Parathyroid adenoma (tissue), 2 donors: ENCODE results near the gene ABCF2.

ENCODE experiments used
- H2AFZ ChIP-seq: fragments of 300-600 bp; sonication (generic); one replicate; pipeline ENCODE4 v1.7.0; 2017; ENCODE audit warnings: antibody characterized with exemption, mild to moderate bottlenecking
- H3K27ac ChIP-seq: fragments of 300-600 bp; sonication (generic); one replicate; pipeline ENCODE4 v1.7.0; 2017
- H3K27me3 ChIP-seq: fragments of 300-600 bp; sonication (generic); one replicate; pipeline ENCODE4 v1.7.0; 2017; ENCODE audit warnings: low read length; ENCODE audit not compliant: control insufficient read depth, insufficient read depth
- H3K36me3 ChIP-seq: fragments of 300-600 bp; sonication (generic); one replicate; pipeline ENCODE4 v1.7.0; 2017; ENCODE audit warnings: low read length; ENCODE audit not compliant: control insufficient read depth, insufficient read depth
- H3K4me1 ChIP-seq: fragments of 300-600 bp; sonication (generic); one replicate; pipeline ENCODE4 v1.7.0; 2017; ENCODE audit warnings: control low read depth
- H3K4me2 ChIP-seq: fragments of 300-600 bp; sonication (generic); one replicate; pipeline ENCODE4 v1.7.0; 2017; ENCODE audit warnings: low read length
- H3K4me3 ChIP-seq: fragments of 300-600 bp; sonication (generic); one replicate; pipeline ENCODE4 v1.7.0; 2017; ENCODE audit warnings: low read depth, low read length
- H3K79me2 ChIP-seq: fragments of 300-600 bp; sonication (generic); one replicate; pipeline ENCODE4 v1.7.0; 2017; ENCODE audit warnings: control low read depth
- H3K9ac ChIP-seq: fragments of 300-600 bp; sonication (generic); one replicate; pipeline ENCODE4 v1.7.0; 2017; ENCODE audit warnings: mild to moderate bottlenecking
- H3K9me3 ChIP-seq: fragments of 300-600 bp; sonication (generic); one replicate; pipeline ENCODE4 v1.7.0; 2017; ENCODE audit warnings: low read length; ENCODE audit not compliant: control insufficient read depth
- TF ChIP-seq, protein P1 (sequence below): fragments of 300-600 bp; sonication (generic); IDR thresholded peaks from one replicate; pipeline ENCODE4 v1.7.0; 2017; ENCODE audit warnings: antibody characterized with exemption, mild to moderate bottlenecking
- donor health status: primary hyperparathyroidism.

The ABCF2 gene

DNA sequence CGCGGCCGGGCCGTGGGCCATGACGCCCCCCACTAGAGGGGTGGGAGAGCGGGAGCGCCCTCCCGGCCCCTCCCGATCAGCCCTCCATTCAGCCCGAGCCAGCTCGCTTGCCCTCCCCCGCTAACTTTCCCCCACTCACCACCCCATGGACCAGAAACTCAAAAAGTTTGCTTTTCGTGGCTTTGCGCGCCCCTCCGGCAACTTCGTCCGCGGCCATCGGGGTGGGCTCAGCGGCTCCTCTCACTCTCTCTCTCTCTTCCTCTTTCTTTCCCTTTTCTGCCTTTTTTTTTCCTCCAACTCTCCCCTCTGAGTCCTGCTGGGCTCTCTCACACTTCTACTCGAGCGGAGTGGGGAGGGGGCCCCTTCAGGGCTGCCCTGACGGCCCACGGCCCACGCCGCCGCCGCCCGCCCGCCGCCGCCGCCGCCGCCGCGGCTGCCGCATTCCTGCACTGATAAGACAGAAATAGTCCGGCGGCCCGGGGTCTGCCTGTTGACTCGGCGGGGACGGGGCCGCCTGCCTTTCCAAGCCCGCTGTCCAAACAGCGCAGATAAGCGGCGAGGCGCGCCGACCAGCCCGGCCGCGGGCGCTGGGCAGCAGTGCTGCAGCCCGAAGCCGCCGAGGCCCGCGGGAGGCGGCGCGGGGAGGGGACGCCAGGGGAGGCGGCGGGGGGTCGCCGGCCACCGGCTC lies 21.5 kb upstream of the ABCF2 start, which contains the start of gene SMARCD3:
TSS of gene SMARCD3 (minus strand) at position 349 of the 688 bp plus-strand sequence. CDS start at position 217, 132 bp downstream.
- Histone ChIP-seq H3K27me3 (no peaks in the 10 kb centered on the region), H3K4me1 (peaks cover 35% of the 10 kb centered on the region), H3K27ac (peak within 1 kb of the TSS; percentile 89), H3K4me3 (peak within 1 kb of the TSS; percentile 75), H2AFZ (peak within 1 kb of the TSS; percentile 90), H3K36me3 (no peaks in the 10 kb centered on the region), H3K9me3 (no peaks in the 10 kb centered on the region), H3K4me2 (peak within 1 kb of the TSS; percentile 95), H3K9ac (peak within 1 kb of the TSS; percentile 50), H3K79me2 (no peaks in the 10 kb centered on the region)
- TF ChIP-seq, protein P1, sequence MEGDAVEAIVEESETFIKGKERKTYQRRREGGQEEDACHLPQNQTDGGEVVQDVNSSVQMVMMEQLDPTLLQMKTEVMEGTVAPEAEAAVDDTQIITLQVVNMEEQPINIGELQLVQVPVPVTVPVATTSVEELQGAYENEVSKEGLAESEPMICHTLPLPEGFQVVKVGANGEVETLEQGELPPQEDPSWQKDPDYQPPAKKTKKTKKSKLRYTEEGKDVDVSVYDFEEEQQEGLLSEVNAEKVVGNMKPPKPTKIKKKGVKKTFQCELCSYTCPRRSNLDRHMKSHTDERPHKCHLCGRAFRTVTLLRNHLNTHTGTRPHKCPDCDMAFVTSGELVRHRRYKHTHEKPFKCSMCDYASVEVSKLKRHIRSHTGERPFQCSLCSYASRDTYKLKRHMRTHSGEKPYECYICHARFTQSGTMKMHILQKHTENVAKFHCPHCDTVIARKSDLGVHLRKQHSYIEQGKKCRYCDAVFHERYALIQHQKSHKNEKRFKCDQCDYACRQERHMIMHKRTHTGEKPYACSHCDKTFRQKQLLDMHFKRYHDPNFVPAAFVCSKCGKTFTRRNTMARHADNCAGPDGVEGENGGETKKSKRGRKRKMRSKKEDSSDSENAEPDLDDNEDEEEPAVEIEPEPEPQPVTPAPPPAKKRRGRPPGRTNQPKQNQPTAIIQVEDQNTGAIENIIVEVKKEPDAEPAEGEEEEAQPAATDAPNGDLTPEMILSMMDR, result no peak

DNA sequence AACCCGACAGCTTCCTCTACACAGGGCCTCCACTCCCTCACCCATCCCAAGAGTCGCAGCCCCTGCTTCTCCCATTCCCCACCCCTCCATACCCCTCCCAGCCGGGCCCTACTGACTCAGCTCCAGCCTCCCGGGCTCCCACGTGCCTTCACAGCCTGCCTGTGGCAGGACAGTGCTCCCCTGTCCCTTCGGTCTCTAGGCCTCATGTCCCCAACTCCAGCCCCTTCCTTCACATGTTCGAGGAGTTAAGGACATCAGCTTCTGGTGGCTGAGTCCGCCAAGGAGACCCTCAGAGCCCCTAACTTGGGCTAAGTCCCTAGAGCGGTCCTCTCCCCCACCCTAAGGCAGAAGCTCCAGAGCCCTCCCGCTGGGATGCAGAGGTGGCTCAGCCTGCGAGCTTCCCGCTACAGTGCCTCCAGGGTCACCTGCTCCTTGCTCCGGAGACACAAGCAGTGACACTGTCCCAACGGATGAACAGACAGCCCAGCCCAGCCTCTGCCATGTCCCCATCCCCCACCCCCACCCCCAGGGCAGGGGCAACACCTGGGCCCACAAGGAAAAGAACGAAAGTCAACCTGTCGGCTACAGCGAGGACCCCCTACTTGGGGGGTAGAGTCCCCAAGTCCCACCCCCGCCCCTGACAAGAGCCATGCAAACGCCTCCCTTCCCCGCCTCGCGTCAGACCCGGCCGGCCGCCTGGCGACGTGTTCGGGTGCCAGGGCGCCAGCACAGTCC lies 20.8 kb upstream of the ABCF2 start:
- peak overlapping the region; percentile 58 for H3K27ac ChIP-seq
- H3K79me2 ChIP-seq, result no peaks in the 10 kb centered on the region
- peak overlapping the region; percentile 80 for H2AFZ ChIP-seq
- H3K9ac ChIP-seq, result peak overlapping the region; percentile 50
- no peaks in the 10 kb centered on the region for H3K36me3 ChIP-seq
- H3K4me1 ChIP-seq, result peaks cover 33% of the 10 kb centered on the region
- peak overlapping the region; percentile 75 for H3K4me3 ChIP-seq
- H3K9me3 ChIP-seq, result no peaks in the 10 kb centered on the region
- H3K4me2 ChIP-seq, result peak overlapping the region; percentile 95
- no peaks in the 10 kb centered on the region for H3K27me3 ChIP-seq
- TF ChIP-seq, protein P1, result no peak

DNA sequence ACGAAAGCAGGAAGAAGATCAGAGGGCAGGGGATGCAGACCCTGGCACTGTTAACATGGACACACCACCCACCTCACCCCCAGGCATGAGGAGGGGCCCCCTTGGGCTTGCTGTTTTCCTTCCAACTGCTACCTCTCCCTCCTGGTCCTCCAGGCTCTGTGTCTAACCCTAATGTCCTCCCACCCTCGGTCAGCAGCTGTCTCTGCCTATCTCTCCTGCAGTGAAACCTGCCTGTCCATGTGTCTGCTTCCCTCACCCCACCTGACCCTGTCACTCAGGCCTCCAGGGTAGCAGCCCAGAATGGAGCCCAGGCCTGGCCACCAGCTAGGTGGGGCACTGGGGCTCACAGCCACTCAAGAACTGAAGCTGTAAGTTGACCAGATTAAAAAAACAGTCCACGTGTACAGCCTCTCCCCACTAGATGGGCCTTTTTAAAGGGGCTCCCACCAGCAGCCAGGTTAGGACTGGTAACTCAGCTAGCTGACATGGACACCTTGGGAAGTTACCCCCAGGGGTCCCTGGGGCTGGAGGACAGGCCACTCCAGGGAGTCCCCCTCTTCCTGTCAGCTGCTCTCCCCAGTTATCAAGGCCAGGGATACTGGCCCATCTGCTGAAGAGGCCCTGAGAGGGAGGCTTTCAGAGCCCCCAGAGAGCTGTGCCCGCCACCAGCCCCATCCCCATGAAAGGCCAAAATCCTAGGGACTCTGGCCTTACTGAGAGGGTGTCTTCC lies 20.0 kb upstream of the ABCF2 start:
- peak overlapping the region; percentile 6 for H3K9ac ChIP-seq
- H3K4me2 ChIP-seq, result peak overlapping the region; percentile 95
- no peaks in the 10 kb centered on the region for H3K36me3 ChIP-seq
- no peak overlapping the region for H2AFZ ChIP-seq
- H3K27ac ChIP-seq, result no peak overlapping the region
- peaks cover 31% of the 10 kb centered on the region for H3K4me1 ChIP-seq
- TF ChIP-seq, protein P1, result no peak
- no peaks in the 10 kb centered on the region for H3K79me2 ChIP-seq
- peak overlapping the region; percentile 75 for H3K4me3 ChIP-seq
- H3K9me3 ChIP-seq, result no peaks in the 10 kb centered on the region
- H3K27me3 ChIP-seq, result no peaks in the 10 kb centered on the region

DNA sequence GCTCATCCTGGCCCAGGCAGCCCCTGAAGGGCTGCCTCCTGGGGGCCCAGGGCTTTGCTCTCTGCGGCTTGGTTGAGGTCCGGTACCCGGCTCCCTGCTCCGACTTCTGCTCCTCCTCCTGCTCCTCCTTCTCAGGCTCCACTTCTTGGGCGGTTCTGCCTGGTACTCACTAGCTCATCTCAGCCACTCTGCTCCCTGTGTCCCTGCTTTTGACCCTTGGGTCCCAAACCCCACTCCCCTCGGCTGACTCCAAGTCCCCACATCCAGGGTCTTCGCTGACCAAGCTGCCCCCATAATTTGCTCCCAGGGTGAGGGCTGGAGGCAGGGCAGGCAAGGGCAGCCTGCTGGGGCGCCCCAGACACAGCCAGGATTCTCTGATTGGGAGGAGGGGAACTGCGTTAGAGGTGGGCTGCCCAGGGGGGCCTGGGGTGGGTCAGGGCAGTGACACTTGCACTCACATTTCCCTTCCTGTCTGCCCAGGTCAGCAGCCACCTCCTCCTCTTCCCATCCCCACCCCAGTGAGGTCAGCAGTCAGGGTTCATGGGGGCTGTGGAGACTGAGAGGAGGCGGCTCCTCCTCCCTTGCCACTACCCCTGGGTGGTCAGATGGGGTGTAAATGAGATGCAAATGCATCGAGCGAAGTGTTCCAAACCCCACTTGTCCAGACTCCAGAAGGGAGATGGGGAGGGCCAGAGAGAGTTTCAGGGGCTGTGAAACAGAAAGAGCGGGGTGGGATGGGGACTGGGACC lies 19.3 kb upstream of the ABCF2 start:
- H2AFZ ChIP-seq, result no peak overlapping the region
- no peaks in the 10 kb centered on the region for H3K36me3 ChIP-seq
- H3K79me2 ChIP-seq, result no peaks in the 10 kb centered on the region
- no peaks in the 10 kb centered on the region for H3K27me3 ChIP-seq
- no peak overlapping the region for H3K4me2 ChIP-seq
- H3K27ac ChIP-seq, result no peak overlapping the region
- peaks cover 31% of the 10 kb centered on the region for H3K4me1 ChIP-seq
- H3K9ac ChIP-seq, result no peak overlapping the region
- no peak overlapping the region for H3K4me3 ChIP-seq
- no peaks in the 10 kb centered on the region for H3K9me3 ChIP-seq
- TF ChIP-seq, protein P1, result no peak
